Colonic mucosa (tissue), 4 donors: ENCODE measurements around the gene RAD9A. TPM values are rescaled to one million over a fixed set of nuclear protein-coding genes. Genes with fewer than 3 reads are reported as not detected.

Source experiments
- DNase-seq: peaks from one replicate; pipeline ENCODE4 v3.0.0-alpha.2; 2020
- H3K27ac ChIP-seq: fragments of 200-600 bp; one replicate; pipeline ENCODE4 v1.8.0; 2021
- H3K27me3 ChIP-seq: fragments of 200-600 bp; one replicate; pipeline ENCODE4 v1.8.0; 2021
- H3K36me3 ChIP-seq: fragments of 200-600 bp; one replicate; pipeline ENCODE4 v1.8.0; 2021
- H3K4me1 ChIP-seq: fragments of 200-600 bp; one replicate; pipeline ENCODE4 v1.8.0; 2021; ENCODE audit warnings: mild to moderate bottlenecking
- H3K4me3 ChIP-seq: fragments of 200-600 bp; one replicate; pipeline ENCODE4 v1.8.0; 2021
- H3K9ac ChIP-seq, 2 donors: one replicate each; pipeline ENCODE4 v1.7.0; 2013; ENCODE audit warnings: control low read depth in 2 of 2, low read depth in 2 of 2, low read length in 2 of 2
- H3K9me3 ChIP-seq: fragments of 200-600 bp; one replicate; pipeline ENCODE4 v1.8.0; 2021
- intact Hi-C: fragments of 100-400 bp; cut with DNase I; formaldehyde crosslinking; loops from one replicate; pipeline ENCODE4 v1.14.1; 2022
- total RNA-seq, 2 donors: library from RNA; stranded (reverse); fragmentation: NEBNext Ultra II Directional in 1 of 2; extraction: Animal tissue kit (Norgen Biotek cat#: 25700) in 1 of 2; gene quantifications; one replicate each; pipeline ENCODE4 v1.2.1, GENCODE V29; 2021
- TF ChIP-seq, protein P1 (sequence below): fragments of 200-600 bp; IDR thresholded peaks from one replicate; pipeline ENCODE4 v1.8.0; 2022; ENCODE audit warnings: antibody characterized with exemption, mild to moderate bottlenecking
- donor health status: healthy.
- donor health status: DM: no; HTN: no; CAD: no.
- donor health status: DM: no; HTN: no; CAD: no.

RAD9A gene
- total RNA-seq, 2 donors from 2014 or later: 21.8 to 35.1 TPM

DNA sequence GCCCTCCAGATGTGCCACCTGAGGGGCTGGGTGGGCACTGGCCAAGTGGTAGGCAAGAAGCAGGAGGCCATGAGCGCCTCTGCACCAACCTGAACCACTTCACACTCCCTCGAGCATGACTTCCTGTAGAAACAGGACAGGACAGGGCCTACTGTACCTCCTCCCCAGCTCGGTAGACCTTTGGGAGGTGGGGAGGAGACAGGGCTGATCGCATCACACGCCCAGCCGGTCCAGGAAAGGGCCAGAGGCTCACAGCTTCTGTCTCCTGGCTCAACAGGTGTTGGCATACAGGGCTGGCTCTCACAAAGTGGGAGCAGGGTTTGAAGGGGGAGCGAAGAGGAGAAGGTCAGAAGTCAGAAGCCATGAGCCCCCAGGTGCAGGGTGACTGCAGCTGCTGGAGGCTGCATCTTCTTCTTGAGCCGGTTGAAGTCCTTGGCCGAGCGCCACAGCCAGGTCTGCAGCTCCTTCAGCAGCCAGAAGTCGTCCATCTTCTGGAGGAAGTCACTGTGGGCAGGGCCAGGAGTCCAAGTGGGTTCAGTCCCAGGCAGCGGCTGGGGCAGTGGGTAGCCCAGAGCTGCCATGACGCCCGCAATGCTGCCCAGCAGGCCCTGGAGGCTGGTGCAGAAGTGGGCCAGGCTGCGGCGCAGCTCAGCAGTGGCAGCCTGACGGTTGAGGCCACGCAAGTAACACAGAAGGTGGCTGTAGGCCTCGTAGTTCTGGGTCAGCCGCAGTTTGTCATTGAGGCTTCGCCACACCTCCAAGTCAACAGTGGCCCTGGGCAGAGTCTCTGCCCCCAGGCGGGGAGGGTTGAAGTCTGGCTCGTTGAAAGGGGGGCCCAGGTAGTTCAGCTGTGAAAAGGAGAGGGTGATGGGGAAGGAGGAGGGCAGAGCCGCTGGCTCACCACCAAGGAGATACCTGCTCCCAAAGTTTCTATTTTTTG is 26.7 kb upstream of the RAD9A start:
- Histone ChIP-seq H3K4me3 (no peak overlapping the region), H3K4me1 (peaks cover 12% of the 10 kb centered on the region), H3K9ac (no peak overlapping the region), H3K9me3 (no peaks in the 10 kb centered on the region), H3K27me3 (no peaks in the 10 kb centered on the region), H3K36me3 (no peaks in the 10 kb centered on the region), H3K27ac (no peak overlapping the region)
- TF ChIP-seq, protein P1, sequence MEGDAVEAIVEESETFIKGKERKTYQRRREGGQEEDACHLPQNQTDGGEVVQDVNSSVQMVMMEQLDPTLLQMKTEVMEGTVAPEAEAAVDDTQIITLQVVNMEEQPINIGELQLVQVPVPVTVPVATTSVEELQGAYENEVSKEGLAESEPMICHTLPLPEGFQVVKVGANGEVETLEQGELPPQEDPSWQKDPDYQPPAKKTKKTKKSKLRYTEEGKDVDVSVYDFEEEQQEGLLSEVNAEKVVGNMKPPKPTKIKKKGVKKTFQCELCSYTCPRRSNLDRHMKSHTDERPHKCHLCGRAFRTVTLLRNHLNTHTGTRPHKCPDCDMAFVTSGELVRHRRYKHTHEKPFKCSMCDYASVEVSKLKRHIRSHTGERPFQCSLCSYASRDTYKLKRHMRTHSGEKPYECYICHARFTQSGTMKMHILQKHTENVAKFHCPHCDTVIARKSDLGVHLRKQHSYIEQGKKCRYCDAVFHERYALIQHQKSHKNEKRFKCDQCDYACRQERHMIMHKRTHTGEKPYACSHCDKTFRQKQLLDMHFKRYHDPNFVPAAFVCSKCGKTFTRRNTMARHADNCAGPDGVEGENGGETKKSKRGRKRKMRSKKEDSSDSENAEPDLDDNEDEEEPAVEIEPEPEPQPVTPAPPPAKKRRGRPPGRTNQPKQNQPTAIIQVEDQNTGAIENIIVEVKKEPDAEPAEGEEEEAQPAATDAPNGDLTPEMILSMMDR: no peak
- DNase-seq: no peak
- intact Hi-C loops: no loop called here

DNA sequence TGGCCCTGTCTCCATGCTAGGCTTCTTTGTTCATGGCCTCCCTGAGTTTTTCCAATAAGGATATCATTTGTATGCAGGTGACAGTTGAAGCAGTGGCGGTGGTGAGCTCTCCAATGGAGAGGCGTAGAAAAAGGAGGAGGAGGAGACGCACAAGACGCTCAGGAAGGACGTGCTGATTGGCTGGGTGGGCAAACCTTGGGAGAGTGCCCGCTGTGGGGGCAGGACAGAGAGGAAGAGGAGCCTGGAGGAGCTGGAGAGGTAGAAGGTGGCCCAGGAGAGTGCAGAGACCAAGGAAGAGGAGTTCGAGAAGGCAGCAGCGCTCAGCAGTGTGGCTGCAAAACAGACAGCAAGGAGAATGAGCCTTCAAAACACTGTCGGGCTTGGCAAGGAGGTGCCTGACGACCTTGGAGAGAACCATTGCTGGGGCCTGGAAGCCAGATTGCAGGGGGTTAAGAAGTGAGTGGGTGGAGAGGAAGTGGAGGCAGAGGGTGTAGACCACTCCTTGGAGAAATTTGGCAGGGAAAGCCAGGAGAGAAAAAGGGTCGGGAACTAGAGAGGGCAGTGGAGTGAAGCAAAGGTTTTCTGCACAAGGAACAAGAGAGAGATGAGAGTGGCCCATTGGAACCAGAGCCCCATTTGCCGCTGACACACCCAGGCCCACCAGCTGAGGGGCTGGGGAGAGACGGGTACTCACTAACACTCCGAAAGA is 25.9 kb upstream of the RAD9A start:
- Histone ChIP-seq H3K9ac (no peak overlapping the region), H3K36me3 (no peaks in the 10 kb centered on the region), H3K27me3 (no peaks in the 10 kb centered on the region), H3K4me1 (peaks cover 12% of the 10 kb centered on the region), H3K27ac (no peak overlapping the region), H3K9me3 (no peaks in the 10 kb centered on the region), H3K4me3 (no peak overlapping the region)
- DNase-seq: peak; percentile 80
- TF ChIP-seq, protein P1: no peak
- intact Hi-C loops: no loop called here

DNA sequence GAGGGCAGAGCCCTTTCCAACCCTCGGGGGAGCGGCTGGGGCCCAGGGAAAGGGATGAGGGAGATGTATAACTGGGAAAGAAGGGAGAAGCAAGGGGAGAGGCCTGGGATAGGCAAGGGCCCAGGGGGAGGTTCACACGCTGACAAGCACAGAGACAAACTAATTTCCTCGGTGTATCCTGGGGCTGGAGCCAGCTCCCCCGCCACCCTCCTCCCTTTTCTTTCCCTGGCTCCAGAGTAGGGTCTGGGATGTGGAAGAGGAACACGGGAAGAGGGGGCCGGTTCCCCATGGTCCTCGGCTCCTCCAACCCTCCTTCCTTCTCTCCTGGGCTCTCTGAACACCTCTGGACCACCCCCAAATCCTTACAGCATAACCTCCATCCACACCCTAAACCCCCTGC is 25.2 kb upstream of the RAD9A start:
- H3K27me3 ChIP-seq: no peaks in the 10 kb centered on the region
- no peaks in the 10 kb centered on the region for H3K36me3 ChIP-seq
- intact Hi-C loops: no loop called here
- no peak overlapping the region for H3K9ac ChIP-seq
- H3K4me1 ChIP-seq: peaks cover 15% of the 10 kb centered on the region
- DNase-seq: no peak
- no peak overlapping the region for H3K4me3 ChIP-seq
- no peak overlapping the region for H3K27ac ChIP-seq
- TF ChIP-seq, protein P1: no peak
- H3K9me3 ChIP-seq: no peaks in the 10 kb centered on the region

DNA sequence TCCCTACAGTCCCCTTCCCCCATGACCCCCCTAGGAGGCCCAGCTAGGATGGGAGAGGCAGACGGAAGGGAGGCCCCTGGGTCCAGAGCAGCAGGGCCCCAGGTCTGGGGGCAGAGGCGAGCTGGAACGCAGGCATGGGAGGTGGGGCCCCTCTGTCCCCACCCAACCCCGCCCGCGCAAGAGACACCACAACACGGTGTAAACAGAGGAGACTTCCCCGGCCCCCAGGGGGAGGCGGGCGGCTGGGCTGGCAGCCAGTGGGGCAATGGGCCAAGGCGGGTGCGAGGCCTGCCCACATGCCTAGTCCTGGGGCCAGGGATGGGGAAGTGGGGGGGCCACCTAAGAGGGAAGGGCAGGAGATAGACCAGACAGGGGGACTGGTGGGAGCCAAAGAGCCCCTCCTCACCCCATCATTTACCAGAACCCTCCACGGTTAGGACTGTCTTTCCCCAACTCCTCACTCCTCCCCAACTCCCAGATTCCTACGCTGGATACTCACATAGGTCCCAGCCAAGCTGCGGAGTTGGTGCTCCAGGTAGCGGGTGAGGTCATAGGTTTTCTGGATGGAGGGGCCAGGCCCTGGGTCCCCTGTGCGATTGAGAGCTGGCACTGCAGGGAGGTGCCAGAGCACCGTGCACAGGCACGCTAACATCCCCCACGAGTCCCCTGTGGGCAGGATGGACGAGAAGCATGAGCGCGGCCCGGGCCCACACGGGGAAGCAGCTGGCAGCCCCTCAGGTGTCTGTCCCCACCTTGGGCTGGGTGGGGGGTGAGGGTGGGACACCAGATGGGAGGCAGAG is 24.6 kb upstream of the RAD9A start:
- H3K36me3 ChIP-seq: no peaks in the 10 kb centered on the region
- TF ChIP-seq, protein P1: no peak
- no peak overlapping the region for H3K4me3 ChIP-seq
- no peaks in the 10 kb centered on the region for H3K27me3 ChIP-seq
- H3K27ac ChIP-seq: no peak overlapping the region
- no peak overlapping the region for H3K9ac ChIP-seq
- intact Hi-C loops: no loop called here
- H3K4me1 ChIP-seq: peaks cover 21% of the 10 kb centered on the region
- no peaks in the 10 kb centered on the region for H3K9me3 ChIP-seq
- DNase-seq: peak; percentile 60

DNA sequence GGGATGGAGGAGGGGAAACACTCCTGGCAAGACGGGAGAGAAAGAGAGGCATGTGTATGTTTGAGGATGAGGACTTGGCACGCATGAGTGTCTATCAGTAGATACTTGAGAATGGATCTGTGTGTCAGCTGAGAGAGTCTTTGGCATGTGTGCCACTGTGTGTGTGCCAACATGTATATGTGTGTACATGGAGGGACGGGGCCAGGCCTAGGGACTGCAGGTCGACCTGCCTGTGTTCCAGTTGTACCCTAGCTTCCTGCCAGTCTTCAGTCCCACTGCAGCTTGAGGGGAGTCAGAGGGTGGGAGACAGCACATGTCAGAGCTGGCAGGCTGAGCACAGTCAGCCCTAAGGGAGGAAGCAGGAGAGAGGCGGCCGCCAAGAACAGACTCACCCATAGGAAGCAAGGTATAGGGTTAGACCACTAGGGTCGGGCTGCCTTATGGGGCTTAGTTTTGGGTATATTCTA is 24.0 kb upstream of the RAD9A start:
- Histone ChIP-seq H3K4me3 (no peak overlapping the region), H3K27ac (no peak overlapping the region), H3K9me3 (no peaks in the 10 kb centered on the region), H3K9ac (no peak overlapping the region), H3K4me1 (peaks cover 21% of the 10 kb centered on the region), H3K27me3 (no peaks in the 10 kb centered on the region), H3K36me3 (no peaks in the 10 kb centered on the region)
- intact Hi-C loops: no loop called here
- TF ChIP-seq, protein P1: no peak
- no peak for DNase-seq
